ENCODE results near the gene HES6. TPM values are rescaled to one million over a fixed set of nuclear protein-coding genes. Genes with fewer than 3 reads are reported as not detected.

HES6 gene
- total RNA-seq, 2 experiments from 2014 or later = 3.1 to 4.0 TPM

DNA sequence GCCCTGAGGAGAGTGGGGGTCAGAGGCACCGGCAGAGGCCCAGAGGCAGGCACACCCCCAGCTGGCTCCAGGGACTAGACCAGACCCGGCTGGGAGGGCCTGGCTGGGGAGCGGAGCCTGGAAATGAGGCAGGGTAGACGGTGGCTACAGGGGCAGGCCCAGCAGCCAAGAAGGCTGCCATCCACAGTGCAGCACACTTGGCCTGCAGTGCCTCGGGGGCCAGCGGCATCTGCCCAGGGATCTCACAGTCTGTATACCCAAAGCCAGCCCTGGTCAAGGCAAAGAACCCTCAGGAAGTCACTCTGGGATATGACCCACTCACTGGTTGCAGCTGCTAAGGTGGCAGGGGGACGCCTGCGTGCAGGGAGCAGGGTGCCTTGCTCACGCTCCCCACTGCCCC, 30.8 kb upstream of the HES6 start:
- intact Hi-C loops (cut with micrococcal nuclease) = no loop called here
- no peaks in the 10 kb centered on the region for H3K27me3 Mint-ChIP-seq (ENCODE audit: low read depth)
- no peak for DNase-seq
- CTCF ChIA-PET = no interaction called here
- H3K27ac Mint-ChIP-seq = no peak overlapping the region
- H3K36me3 Mint-ChIP-seq (ENCODE audit: low read depth) = peaks cover 21% of the 10 kb centered on the region
- H3K9me3 Mint-ChIP-seq = no peaks in the 10 kb centered on the region
- no peaks in the 10 kb centered on the region for H3K4me1 Mint-ChIP-seq (ENCODE audit: low read depth)
- no peak overlapping the region for H3K4me3 Mint-ChIP-seq

GRCh38 chr2:238269741-238270140, 29.9 kb upstream of the HES6 start:
- Mint-ChIP-seq H3K36me3 (ENCODE audit: low read depth) (peaks cover 21% of the 10 kb centered on the region), H3K27me3 (ENCODE audit: low read depth) (no peaks in the 10 kb centered on the region), H3K4me3 (no peak overlapping the region), H3K27ac (no peak overlapping the region), H3K9me3 (no peaks in the 10 kb centered on the region), H3K4me1 (ENCODE audit: low read depth) (no peaks in the 10 kb centered on the region)
- CTCF ChIA-PET = no interaction called here
- no peak for DNase-seq
- intact Hi-C loops (cut with micrococcal nuclease) = loop anchor here (10.0 kb wide), 1 partner anchor 495 kb away; no protein-coding TSS in a partner anchor

- Mint-ChIP-seq H3K9me3 (no peaks in the 10 kb centered on the region), H3K27ac (peak overlapping the region; percentile 62), H3K4me3 (no peak overlapping the region), H3K4me1 (ENCODE audit: low read depth) (peaks cover 3% of the 10 kb centered on the region), H3K27me3 (ENCODE audit: low read depth) (no peaks in the 10 kb centered on the region), H3K36me3 (ENCODE audit: low read depth) (peaks cover 21% of the 10 kb centered on the region)
- intact Hi-C loops (cut with micrococcal nuclease) = loop anchor here (10.0 kb wide), 1 partner anchor 493 kb away; no protein-coding TSS in a partner anchor
- CTCF ChIA-PET = no interaction called here
- no peak for DNase-seq
These were observed 28.2 kb upstream of the HES6 start for GRCh38 chr2:238267884-238268680.

DNA sequence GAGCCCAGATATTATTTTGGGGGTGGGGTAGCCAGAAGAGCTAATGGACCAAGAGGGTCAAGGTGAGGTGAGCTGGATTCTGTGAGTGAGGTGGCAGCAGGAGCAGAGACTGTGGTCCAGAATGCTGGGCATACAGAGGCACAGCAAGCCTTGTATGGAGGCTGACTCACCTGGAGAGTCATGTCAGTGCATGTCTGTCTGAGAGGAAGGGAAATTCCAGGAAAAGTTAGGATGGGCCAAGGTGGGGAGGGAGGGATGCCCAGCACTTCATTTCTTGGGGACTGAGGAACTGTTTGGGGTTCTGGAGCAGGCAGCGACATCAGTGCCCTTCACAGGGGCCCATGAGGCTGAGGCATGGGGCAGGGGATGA, 27.5 kb upstream of the HES6 start:
- Mint-ChIP-seq H3K4me3 (no peak overlapping the region), H3K27ac (peak overlapping the region; percentile 62), H3K27me3 (ENCODE audit: low read depth) (no peaks in the 10 kb centered on the region), H3K4me1 (ENCODE audit: low read depth) (peaks cover 3% of the 10 kb centered on the region), H3K36me3 (ENCODE audit: low read depth) (peaks cover 19% of the 10 kb centered on the region), H3K9me3 (no peaks in the 10 kb centered on the region)
- DNase-seq = no peak
- CTCF ChIA-PET = interaction anchor here (0.6 kb wide), 1 partner anchor 680 kb away, joined by 3 read pairs; no protein-coding TSS in a partner anchor
- intact Hi-C loops (cut with micrococcal nuclease) = loop anchor here (10.0 kb wide), 1 partner anchor 493 kb away; no protein-coding TSS in a partner anchor

- Mint-ChIP-seq H3K36me3 (ENCODE audit: low read depth) (peaks cover 15% of the 10 kb centered on the region), H3K27ac (no peak overlapping the region), H3K4me3 (no peak overlapping the region), H3K9me3 (no peaks in the 10 kb centered on the region), H3K27me3 (ENCODE audit: low read depth) (no peaks in the 10 kb centered on the region), H3K4me1 (ENCODE audit: low read depth) (peaks cover 3% of the 10 kb centered on the region)
- no peak for DNase-seq
- intact Hi-C loops (cut with micrococcal nuclease) = loop anchor here (10.0 kb wide), 1 partner anchor 491 kb away; no protein-coding TSS in a partner anchor
- CTCF ChIA-PET = interaction anchor here (0.6 to 3.2 kb wide), 5 partner anchors 35 to 684 kb away, joined by 3 to 13 read pairs (median 4); no protein-coding TSS in a partner anchor
These were observed 25.8 kb upstream of the HES6 start for GRCh38 chr2:238265605-238266004.

- CTCF ChIA-PET = interaction anchor here (0.7 to 3.2 kb wide), 8 partner anchors 11 to 406 kb away, joined by 3 to 13 read pairs (median 5); no protein-coding TSS in a partner anchor
- H3K36me3 Mint-ChIP-seq (ENCODE audit: low read depth) = peaks cover 21% of the 10 kb centered on the region
- H3K4me1 Mint-ChIP-seq (ENCODE audit: low read depth) = peaks cover 3% of the 10 kb centered on the region
- no peak overlapping the region for H3K27ac Mint-ChIP-seq
- no peaks in the 10 kb centered on the region for H3K27me3 Mint-ChIP-seq (ENCODE audit: low read depth)
- intact Hi-C loops (cut with micrococcal nuclease) = loop anchor here (10.0 kb wide), 1 partner anchor 489 kb away; no protein-coding TSS in a partner anchor
- no peak for DNase-seq
- H3K9me3 Mint-ChIP-seq = no peaks in the 10 kb centered on the region
- H3K4me3 Mint-ChIP-seq = no peak overlapping the region
These were observed 24.2 kb upstream of the HES6 start for GRCh38 chr2:238264072-238264460.

DNA sequence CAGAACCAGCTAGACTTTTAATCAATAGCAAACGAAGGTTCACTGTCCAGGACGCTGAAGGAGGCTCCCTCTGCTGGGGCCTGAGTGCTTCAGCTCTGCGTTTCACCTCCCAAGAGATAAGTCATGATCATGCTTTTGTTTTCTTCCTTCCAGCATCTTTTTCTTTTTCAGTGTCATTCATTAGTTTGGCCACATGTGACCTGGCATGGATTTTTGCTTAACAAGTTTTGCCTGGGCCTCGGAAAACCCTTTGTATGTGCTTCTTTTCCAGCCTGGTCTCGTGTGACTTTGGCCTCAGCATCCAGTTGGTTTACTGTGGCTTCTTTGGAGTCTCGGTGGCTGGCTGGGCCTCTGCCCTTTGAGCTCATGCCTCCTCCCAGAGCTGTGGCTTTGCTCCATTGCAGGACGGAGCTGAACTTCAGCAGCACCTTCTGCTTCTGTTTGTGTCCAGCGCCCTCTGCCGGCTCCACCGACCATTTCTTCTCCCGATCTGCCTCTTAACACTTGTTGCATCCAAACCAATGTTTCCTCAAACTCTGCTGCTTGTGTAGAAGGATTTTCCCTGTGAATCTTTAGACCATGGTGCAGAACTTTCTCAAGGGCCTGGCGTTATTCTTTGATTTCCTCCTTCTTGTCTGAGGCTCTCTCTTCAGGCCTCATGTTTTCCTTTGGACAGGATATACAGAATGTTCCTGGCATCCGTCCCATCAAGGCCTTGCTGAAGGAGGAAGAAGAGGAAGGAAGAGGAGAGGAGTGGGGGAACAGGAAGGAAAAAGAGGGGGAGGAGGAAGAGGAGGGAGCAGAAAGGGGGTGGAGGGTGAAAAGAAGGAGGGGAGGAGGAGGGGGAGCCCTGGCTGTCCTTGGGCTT, 23.6 kb upstream of the HES6 start:
- CTCF ChIA-PET = interaction anchor here (0.5 to 3.2 kb wide), 22 partner anchors 9 to 405 kb away, joined by 3 to 13 read pairs (median 3); no protein-coding TSS in a partner anchor
- Mint-ChIP-seq H3K27me3 (ENCODE audit: low read depth) (no peaks in the 10 kb centered on the region), H3K27ac (no peak overlapping the region), H3K9me3 (no peaks in the 10 kb centered on the region), H3K4me3 (no peak overlapping the region), H3K4me1 (ENCODE audit: low read depth) (peaks cover 3% of the 10 kb centered on the region), H3K36me3 (ENCODE audit: low read depth) (peaks cover 23% of the 10 kb centered on the region)
- peak; percentile 89 for DNase-seq
- intact Hi-C loops (cut with micrococcal nuclease) = loop anchor here (1.0 to 10.0 kb wide), 5 partner anchors 105 to 682 kb away; partner anchors contain the start of gene ERFE

DNA sequence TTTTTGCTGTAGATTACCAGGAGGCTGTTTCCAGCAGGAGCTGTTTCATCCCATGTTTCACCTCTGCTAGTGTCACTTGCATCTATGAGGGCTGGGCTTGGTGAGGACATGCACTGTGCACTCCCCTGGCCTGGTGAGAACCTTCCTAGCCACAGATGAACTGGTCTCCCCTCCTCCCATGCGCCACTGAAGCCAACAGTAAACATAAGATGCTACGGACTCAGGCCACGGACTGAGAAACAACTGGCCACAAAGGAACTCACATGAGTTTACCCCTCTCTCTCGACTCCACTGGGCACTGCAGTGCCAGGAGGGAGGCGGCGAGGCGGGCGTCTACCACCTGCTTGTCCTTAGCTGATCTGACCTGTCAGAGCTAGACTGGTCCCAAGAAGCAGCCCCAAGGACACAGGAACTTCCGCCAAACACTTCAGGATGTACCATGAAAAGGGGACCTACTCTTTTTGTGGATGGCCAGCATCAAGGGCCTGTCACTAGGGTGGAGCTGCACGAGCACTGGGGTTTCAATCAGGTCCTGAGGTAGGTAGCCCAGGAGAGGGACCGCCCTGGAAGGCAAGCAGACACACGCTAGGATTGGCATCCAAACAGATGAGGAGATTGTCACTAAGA, 22.8 kb upstream of the HES6 start:
- no peak for DNase-seq
- H3K27ac Mint-ChIP-seq = no peak overlapping the region
- H3K36me3 Mint-ChIP-seq (ENCODE audit: low read depth) = peaks cover 22% of the 10 kb centered on the region

DNA sequence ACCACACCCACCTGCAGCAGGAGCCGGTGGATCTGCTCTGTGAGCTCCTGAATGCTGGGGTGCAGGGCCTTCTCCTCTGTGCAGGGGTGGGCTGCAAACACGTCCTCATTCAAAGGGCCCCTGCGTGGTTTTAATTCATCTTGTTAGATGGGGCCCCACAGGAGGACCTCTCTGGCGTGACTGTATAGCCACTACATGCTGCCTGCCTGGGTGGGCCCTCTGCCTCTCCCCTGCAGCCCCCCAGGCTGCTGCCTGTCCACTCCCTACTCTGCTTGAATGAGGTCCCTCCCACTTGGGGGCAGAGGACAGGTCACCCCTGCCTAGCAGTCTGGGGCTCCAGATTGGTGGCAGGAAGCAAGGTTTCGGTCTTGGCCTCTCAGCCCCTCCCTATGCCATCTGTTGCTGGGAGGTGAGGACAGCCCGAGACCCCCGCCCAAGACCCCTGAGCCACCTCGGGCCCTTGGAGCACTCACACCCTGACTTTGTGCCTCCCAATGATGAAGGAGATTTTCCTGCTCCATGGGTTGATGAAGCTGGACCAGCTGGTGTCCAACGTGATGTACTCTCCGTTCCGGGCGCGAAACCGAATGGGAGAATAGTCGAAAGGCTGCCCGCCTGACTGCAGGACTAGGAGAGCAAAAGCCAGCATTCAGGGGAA, 22.0 kb upstream of the HES6 start:
- CTCF ChIA-PET = interaction anchor here (1.0 to 2.7 kb wide), 3 partner anchors 22 to 294 kb away, joined by 3 to 11 read pairs (median 5); no protein-coding TSS in a partner anchor
- H3K27ac Mint-ChIP-seq = no peak overlapping the region
- intact Hi-C loops (cut with micrococcal nuclease) = loop anchor here (10.0 kb wide), 1 partner anchor 487 kb away; no protein-coding TSS in a partner anchor
- peaks cover 3% of the 10 kb centered on the region for H3K4me1 Mint-ChIP-seq (ENCODE audit: low read depth)
- no peak overlapping the region for H3K4me3 Mint-ChIP-seq
- DNase-seq = no peak
- H3K27me3 Mint-ChIP-seq (ENCODE audit: low read depth) = no peaks in the 10 kb centered on the region
- H3K9me3 Mint-ChIP-seq = no peaks in the 10 kb centered on the region
- peaks cover 18% of the 10 kb centered on the region for H3K36me3 Mint-ChIP-seq (ENCODE audit: low read depth)

More for the DNA sequence above, 22.8 kb upstream of the HES6 start:
- intact Hi-C loops (cut with micrococcal nuclease) = loop anchor here (1.0 to 10.0 kb wide), 5 partner anchors 104 to 681 kb away; partner anchors contain the start of gene ERFE
- Mint-ChIP-seq H3K4me1 (ENCODE audit: low read depth) (peaks cover 3% of the 10 kb centered on the region), H3K4me3 (no peak overlapping the region), H3K9me3 (no peaks in the 10 kb centered on the region), H3K27me3 (ENCODE audit: low read depth) (no peaks in the 10 kb centered on the region)
- CTCF ChIA-PET = interaction anchor here (0.5 to 3.2 kb wide), 20 partner anchors 8 to 404 kb away, joined by 3 to 13 read pairs (median 3); no protein-coding TSS in a partner anchor

DNA sequence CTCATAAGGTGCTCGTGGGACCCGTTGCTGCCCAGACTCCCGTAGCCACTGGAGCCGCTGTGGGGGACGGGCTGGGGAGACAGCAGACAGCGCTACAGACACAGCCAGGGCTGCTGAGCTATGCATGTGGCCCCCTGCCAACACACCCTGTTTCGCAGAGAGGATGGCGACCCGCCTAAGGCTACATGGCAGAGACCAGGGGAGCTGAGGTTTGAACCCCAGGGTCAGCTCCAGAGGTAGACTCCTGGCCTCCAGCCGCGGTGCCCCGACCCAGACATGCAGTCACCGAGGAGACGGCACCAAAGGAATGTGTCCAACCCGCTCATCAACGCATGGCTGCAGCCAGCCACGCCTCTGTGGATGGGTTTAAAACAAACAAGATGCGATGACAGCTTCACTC, 21.0 kb upstream of the HES6 start:
- CTCF ChIA-PET = interaction anchor here (0.7 to 1.5 kb wide), 3 partner anchors 12 to 484 kb away, joined by 3 to 5 read pairs (median 5); no protein-coding TSS in a partner anchor

More for the DNA sequence above, 21.0 kb upstream of the HES6 start:
- Mint-ChIP-seq H3K9me3 (no peaks in the 10 kb centered on the region), H3K4me1 (ENCODE audit: low read depth) (peaks cover 3% of the 10 kb centered on the region), H3K36me3 (ENCODE audit: low read depth) (peaks cover 15% of the 10 kb centered on the region), H3K4me3 (no peak overlapping the region), H3K27ac (no peak overlapping the region), H3K27me3 (ENCODE audit: low read depth) (no peaks in the 10 kb centered on the region)
- DNase-seq = no peak
- intact Hi-C loops (cut with micrococcal nuclease) = loop anchor here (10.0 kb wide), 1 partner anchor 486 kb away; no protein-coding TSS in a partner anchor

Data from activated naive CD4-positive, alpha-beta T cell treated with anti-CD3 and anti-CD28 coated beads for 36 hours (primary cell).